ENCODE results near the gene MEGF6.

Gene MEGF6

DNA sequence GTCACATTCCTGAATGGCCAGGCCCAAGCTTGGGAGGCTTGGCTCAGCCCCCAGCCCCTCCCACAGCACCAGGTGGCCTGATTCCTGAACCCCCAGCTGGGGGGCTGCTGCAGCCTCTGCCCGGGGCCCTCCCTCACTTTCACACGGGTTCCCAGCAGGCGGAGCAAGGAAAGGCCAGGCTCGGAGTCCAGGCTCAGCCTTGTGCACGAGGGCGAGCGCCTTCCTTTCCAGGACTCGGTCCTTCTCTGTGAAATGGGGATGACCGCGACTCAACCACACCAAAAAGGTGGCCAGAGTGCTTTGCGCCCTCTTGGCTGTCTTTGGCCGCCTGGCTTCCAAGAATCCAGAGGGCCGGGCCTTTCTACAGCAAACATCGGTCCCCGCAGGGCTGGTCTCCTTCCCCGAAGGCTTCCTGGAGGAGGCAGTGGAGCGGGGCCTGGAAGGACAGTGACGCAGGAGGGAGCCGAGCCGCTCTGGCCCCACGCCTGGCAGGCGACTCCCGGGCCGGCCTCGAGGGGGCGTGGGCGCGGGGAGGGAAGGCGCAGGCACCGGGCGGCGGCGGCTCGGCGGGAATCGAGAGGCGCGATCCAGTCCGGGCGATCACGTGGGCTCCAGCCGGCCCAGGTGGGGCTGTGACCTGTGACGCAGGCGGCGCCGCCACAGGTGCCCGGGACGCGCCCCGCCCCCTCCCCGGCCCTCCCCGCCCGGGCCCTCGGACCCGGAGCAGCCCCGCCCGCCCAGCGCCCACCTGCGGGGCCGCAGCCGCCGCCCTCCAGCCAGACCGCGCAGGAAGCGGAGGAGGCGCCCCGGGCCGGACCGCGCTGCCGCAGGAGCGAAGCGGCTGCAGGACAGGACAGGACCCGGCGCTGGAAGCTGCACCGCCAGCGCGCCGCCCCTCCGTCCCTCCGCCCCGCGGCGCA, 157.2 kb downstream of the MEGF6 start, which contains the start of gene ARHGEF16:
Gene ARHGEF16, plus strand, starts transcription at position 775 of the 920 bp plus-strand sequence. CDS start 8,420 bp downstream, outside the sequence.
- DNase-seq = no peak

DNA sequence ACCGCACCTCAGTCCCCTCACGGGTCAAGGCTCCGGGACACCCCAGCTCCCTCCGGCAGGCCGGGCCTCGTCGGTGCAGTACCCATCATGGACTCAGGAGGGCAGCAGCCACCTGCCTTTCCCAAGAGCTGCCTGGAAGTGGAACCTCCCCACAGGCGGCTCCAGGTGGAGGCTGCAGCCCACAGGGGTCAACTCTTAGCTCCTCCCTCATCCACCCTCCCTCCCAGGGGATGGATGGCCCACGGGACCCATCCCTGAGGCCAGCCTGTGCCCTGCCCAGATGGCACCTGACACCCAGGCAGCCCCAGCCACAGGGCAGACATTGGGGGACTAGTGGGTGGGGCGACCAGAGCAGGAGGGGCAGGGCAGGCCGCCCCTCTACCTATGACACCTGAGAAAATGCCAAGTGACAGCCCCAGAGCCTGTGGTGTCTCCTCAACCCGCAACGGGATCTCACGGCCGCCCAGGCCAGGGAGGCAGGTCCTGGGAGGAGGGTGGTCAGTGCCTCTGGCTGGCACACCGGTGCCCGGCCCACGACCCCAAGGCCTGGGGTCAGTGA, 158.0 kb downstream of the MEGF6 start:
- no peak for DNase-seq

DNA sequence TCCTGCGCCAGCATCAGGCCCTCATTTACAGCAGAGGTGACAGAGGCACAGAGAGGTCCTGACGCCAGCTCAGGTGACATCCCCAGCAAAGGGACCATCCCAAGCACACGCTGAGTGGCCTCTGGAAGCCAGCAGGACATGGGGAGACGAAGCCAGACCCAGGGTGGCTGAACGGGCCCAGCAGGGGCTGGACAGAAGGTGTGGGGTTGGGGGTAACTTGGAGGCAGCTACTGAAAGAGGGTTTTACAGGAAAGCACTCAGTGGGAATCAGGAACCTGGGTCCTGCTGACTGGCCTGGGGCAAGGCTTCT, 158.5 kb downstream of the MEGF6 start:
- DNase-seq = no peak

DNA sequence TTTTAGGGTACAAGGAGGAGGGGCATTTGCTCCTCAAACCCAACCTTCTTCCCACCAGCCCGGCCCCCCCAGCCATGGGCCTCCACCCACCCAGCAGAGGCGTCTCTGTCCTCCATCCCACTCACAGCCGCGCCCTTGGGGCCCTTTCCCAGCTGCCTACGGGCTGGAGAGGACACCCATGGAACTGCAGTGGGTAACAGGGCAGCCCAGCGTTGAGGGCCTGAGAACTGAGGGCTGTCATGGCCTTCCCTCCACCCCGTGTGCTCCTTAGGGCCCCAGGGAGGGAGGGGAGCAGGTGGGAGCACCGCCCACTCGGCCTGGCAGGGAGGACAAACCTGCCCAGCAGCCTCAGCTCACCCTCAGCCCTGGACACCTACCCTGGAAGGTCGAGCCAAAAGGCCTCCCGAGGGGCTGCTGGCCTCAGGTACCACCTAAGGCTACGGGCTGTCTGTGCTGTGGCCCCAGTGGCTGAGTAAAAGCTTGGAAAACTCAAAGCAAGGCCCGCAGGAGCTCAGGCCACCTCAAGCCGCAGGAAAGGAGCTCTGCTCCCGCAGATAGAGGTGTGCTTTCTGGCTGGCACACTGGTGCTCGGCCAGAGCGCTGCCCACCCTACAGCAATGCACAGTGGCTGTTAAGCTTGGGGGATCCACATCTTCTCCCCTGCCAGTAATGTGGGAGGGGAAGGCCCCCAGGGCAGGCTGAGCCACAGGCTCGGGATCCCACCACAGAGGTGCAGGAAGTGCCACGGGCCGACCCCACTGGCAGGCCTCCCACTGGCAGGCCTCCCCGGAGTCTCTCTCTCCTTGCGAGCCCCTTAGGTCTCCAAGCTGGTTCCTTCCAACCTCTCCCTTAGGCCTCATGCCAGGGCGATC, 159.1 kb downstream of the MEGF6 start:
- no peak for DNase-seq

GRCh38 chr1:3450983-3451382, 160.3 kb downstream of the MEGF6 start:
- no peak for DNase-seq

DNA sequence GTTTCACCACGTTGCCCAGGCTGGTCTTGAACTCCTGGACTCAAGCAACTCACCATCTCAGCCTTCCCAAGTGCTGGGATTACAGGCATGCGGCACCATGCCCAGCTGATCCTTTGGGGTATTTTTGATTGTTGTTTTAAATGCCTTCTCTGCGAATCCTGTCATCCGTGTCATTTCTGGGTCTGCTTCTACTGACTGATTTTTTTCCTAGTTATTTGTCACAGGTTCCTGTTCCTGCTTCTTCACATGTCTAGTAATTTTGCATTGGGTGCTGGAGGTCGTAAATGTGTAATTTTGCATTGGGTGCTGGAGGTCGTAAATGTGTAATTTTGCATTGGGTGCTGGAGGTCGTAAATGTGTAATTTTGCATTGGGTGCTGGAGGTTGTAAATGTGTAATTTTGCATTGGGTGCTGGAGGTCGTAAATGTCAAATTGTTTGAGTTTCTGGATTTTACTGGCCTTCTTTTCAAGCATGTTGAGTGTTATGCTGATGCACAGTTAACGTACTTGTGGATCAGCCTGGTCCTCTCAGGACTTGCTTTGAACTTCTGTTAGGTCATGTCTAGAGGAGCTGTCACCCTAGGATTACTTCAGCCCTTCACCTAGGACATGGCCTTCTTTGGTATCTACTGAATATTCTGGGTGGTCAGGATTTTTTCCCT, 161.0 kb downstream of the MEGF6 start:
- DNase-seq = no peak

- no peak for DNase-seq
Measured at GRCh38 chr1:3444736-3445135, 166.6 kb downstream of the MEGF6 start.

DNA sequence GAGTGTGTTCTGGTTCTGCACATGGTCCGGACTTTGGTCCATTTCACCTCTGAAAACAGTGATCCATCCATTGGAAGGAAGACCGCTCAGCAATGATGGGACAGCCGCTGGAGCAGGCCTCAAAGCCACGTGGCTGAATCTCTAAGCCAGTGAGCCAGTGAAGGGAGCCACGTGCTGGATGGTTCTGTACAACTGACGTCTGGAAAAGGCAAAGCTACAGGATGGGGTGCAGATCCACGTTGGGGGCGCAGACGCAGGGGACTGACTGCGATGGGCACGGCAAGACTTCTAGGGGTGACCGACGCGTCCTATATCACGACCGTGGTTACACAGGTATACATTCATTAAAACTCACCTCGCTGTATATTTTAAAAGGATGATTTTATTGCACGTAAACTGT, 167.0 kb downstream of the MEGF6 start:
- no peak for DNase-seq

GRCh38 chr1:3443807-3444206, 167.5 kb downstream of the MEGF6 start:
- no peak for DNase-seq

DNA sequence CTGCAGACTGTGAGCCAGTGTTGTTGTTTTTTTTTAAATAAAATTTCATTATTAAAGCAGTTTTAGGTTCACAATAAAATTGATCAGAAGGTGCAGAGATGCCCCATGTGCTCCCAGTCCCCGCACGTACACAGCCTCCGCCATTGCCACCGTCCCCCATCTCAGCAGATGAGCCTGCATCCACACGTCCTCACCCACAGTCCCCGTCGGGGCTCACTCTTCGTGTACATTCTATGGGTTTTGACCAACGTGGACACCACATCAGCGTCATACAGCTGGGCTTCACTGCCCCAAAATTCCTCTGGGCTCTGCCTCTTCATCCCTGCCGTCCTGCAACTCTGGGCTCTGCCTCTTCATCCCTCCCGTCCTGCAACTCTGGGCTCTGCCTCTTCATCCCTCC, 168.4 kb downstream of the MEGF6 start:
- DNase-seq = no peak

DNA sequence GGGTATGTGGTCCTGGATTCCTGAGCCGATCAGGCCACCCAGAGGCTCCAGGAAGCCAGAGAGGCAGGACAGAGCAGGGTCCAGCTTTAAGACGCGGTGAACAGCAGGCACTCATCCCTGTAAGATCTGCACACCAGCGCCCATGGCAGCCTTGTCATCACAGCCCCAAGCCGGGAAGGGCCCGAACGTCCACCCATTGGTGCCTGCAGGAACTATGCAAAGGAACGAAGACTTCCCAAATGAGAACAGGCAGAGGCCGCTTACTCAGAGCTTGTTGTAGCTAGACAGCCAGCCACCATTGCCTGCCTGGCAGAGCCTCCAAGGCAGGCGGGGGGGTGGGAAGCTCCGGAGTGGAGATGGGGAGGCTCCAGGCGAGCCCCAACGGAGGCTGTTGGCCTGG, 169.0 kb downstream of the MEGF6 start:
- no peak for DNase-seq

- DNase-seq = no peak
Measured at GRCh38 chr1:3441880-3442279, 169.4 kb downstream of the MEGF6 start.

DNA sequence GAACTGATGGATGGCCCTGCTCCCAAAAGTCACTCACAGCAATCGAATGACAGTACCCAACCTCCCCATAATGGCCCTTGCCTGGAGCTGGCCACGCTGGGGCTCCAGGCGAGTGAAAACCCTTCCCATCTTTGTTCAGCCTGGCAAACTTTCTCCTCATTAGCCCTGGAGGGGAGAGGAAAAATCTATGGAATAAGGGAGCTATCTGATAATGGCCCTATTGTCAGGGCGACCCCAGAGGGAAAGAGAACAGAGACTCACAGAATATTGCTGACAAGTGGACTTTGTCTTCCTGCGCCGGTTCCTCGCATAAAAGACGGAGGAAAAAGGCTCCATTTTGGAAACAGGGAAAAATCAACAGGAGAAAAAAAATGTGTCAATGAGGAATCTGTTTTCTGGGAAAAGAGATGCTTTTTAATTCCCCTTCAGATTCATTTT, 169.9 kb downstream of the MEGF6 start:
- no peak for DNase-seq

- no peak for DNase-seq
Measured at GRCh38 chr1:3440711-3441409, 170.4 kb downstream of the MEGF6 start.

- no peak for DNase-seq
Measured at GRCh38 chr1:3440300-3440681, 171.0 kb downstream of the MEGF6 start.

Measured in NCI-H2029 (cell line).